HG02885 (cell line): ENCODE results near the gene CBLN3.

Experiments used
- ATAC-seq: cut with Tn5 transposase; IDR thresholded peaks from one replicate; pipeline ENCODE4 v1.9.1; 2021; ENCODE audit warnings: mild to moderate bottlenecking; ENCODE audit not compliant: unreplicated experiment, poor library complexity

Gene CBLN3

GRCh38 chr14:24407608-24408325 lies 21.7 kb downstream of the CBLN3 start:
- ATAC-seq, result no peak

GRCh38 chr14:24406416-24406815 lies 23.1 kb downstream of the CBLN3 start:
- ATAC-seq, result no peak

- ATAC-seq, result no peak
These were observed 24.7 kb downstream of the CBLN3 start for GRCh38 chr14:24404814-24405213.

- no peak for ATAC-seq
These were observed 26.0 kb downstream of the CBLN3 start for GRCh38 chr14:24403294-24403998.

GRCh38 chr14:24401810-24402702 lies 27.4 kb downstream of the CBLN3 start:
- ATAC-seq, result no peak

- no peak for ATAC-seq
These were observed 29.3 kb downstream of the CBLN3 start for GRCh38 chr14:24399999-24400718.

GRCh38 chr14:24399447-24399822 lies 30.0 kb downstream of the CBLN3 start:
- no peak for ATAC-seq

- no peak for ATAC-seq
These were observed 30.6 kb downstream of the CBLN3 start, which contains the start of gene NYNRIN for GRCh38 chr14:24398653-24399446. Gene NYNRIN (plus strand): TSS chr14:24399003. CDS start chr14:24399247, 244 bp downstream.

- no peak for ATAC-seq
These were observed 31.2 kb downstream of the CBLN3 start for GRCh38 chr14:24398293-24398652.

GRCh38 chr14:24397639-24398292 lies 31.7 kb downstream of the CBLN3 start:
- no peak for ATAC-seq

GRCh38 chr14:24395609-24396582 lies 33.6 kb downstream of the CBLN3 start:
- no peak for ATAC-seq

GRCh38 chr14:24394275-24394674 lies 35.2 kb downstream of the CBLN3 start:
- ATAC-seq, result no peak

GRCh38 chr14:24392325-24393091 lies 37.0 kb downstream of the CBLN3 start:
- no peak for ATAC-seq

- no peak for ATAC-seq
These were observed 38.6 kb downstream of the CBLN3 start for GRCh38 chr14:24390701-24391468.

- no peak for ATAC-seq
These were observed 40.1 kb downstream of the CBLN3 start for GRCh38 chr14:24389226-24389848.
